ENCODE data around the gene HSCB.
"Not testable (repeated sequence)": the region's sequence is repeated elsewhere in the genome, so short reads cannot be mapped to it uniquely, and the experiment has no call there.

Gene HSCB

DNA sequence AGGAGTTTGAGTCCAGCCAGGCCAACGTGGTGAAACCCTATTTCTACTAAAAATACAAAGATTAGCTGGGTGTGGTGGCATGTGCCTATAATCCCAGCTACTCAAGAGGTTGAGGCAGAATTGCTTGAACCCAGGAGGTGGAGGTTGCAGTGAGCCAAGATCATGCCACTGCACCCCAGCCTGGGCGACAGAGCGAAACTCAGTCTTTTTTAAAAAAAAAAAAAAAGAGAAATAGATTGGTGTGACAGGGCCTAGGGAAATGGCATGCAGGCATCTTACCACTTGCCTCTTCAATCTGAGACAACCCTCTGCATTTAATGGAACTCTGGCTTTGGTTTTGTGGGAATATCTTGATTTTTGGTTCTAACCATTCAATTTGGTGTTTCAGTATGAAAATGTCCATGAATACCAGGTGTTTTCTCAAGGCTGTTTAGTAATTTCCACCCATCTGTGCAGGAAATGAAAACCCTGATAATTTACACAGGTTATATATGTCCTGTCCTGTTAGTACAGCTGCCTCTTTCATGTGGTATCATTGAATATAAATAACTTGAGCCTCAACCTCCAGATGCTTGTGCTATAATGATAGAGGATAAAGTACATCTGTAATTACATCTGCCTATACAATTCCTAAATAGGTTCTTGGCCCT, 50.1 kb downstream of the HSCB start:
- Mint-ChIP-seq H3K4me1 (peaks cover 29% of the 10 kb centered on the region), H3K27ac (no peak overlapping the region), H3K9me3 (no peaks in the 10 kb centered on the region)

DNA sequence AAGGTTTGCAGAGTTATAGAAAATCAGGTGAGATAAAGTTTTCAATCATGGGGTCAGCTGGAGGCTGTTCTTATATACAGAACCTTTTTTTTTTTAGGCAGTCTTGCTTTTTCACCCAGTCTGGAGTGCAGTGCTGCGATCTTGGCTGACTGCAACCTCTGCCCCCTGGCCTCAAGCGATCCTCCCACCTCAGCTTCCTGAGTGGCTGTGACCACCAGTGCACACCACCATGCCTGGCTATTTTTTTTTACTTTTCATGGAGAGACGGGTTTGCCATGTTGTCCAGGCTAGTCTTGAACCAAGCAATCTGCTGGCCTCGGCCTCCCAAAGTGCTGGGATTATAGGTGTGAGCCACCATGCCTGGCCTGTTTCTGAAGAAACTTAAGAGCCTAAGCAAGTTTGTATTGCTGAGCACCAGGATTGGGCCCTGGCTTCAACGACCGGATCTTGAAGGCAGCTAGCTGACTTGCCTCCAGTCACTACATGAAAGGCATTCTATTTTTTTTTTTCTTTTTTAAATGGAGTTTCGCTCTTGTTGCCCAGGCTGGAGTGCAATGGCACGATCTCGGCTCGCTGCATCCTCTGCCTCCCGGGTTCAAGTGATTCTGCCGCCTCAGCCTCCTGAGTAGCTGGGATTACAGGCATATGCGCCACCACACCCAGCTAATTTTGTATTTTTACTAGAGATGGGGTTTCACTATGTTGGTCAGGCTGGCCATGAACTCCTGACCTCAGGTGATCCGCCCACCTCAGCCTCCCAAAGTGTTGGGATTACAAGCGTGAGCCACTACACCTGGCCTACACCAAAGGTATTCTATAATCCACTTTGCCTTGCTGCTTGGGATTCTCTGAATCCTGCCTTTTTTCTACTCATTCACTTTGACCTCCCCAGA, 50.9 kb downstream of the HSCB start:
- H3K4me3 Mint-ChIP-seq = peak overlapping the region; percentile 17
- peaks cover 29% of the 10 kb centered on the region for H3K4me1 Mint-ChIP-seq
- ATAC-seq (ENCODE audit: low read depth) (peak; percentile 19), DNase-seq (ENCODE audit: low spot score in 2 of 2) (no peak)
- H3K27me3 Mint-ChIP-seq = no peaks in the 10 kb centered on the region
- no peaks in the 10 kb centered on the region for H3K9me3 Mint-ChIP-seq
- H3K36me3 Mint-ChIP-seq = peaks cover 21% of the 10 kb centered on the region
- no peak overlapping the region for H3K27ac Mint-ChIP-seq

More for the DNA sequence above, 50.1 kb downstream of the HSCB start:
- ATAC-seq (ENCODE audit: low read depth) (peak; percentile 79), DNase-seq (ENCODE audit: low spot score in 2 of 2) (no peak)
- peak overlapping the region; percentile 17 for H3K4me3 Mint-ChIP-seq
- no peaks in the 10 kb centered on the region for H3K27me3 Mint-ChIP-seq
- H3K36me3 Mint-ChIP-seq = peaks cover 21% of the 10 kb centered on the region

DNA sequence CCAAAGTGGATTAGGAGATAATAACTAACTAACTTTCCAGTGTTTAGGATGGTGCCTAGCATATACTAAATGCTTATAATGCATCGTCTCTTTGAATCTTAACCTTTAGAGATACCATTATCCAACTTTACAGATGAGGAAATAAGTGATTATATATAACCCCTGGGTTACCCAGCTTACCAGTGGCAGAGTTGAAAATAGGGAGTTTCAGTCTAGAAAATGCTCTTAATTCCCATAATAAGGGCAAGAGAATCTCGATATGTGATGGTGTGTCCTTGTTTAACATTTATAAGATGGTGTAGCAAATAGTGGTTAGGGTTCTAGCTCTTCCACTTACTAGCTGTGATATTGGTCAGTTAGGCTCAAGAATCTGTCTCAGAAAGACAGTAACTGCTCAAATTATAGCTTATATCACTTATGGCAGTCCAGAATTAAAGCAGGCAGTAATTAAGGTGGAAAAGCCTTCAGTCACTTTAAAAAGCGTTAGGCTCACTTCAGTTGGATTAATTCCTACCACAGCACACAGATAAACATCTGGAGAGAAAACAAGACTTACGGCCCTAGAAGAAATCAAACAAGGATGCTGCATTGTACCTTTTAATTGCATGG, 52.2 kb downstream of the HSCB start:
- peaks cover 18% of the 10 kb centered on the region for H3K36me3 Mint-ChIP-seq
- H3K27ac Mint-ChIP-seq = no peak overlapping the region
- H3K4me3 Mint-ChIP-seq = no peak overlapping the region
- DNase-seq (ENCODE audit: low spot score in 2 of 2) (no peak), ATAC-seq (ENCODE audit: low read depth) (no peak)
- H3K9me3 Mint-ChIP-seq = no peaks in the 10 kb centered on the region
- peaks cover 27% of the 10 kb centered on the region for H3K4me1 Mint-ChIP-seq
- H3K27me3 Mint-ChIP-seq = no peaks in the 10 kb centered on the region

GRCh38 chr22:28795071-28795693, 53.3 kb downstream of the HSCB start:
- Mint-ChIP-seq H3K4me1 (peaks cover 25% of the 10 kb centered on the region), H3K9me3 (no peaks in the 10 kb centered on the region), H3K27me3 (no peaks in the 10 kb centered on the region), H3K27ac (peak overlapping the region; percentile 20), H3K36me3 (peaks cover 14% of the 10 kb centered on the region), H3K4me3 (no peak overlapping the region)
- ATAC-seq (ENCODE audit: low read depth) (no peak), DNase-seq (ENCODE audit: low spot score in 2 of 2) (no peak)

GRCh38 chr22:28795932-28796856, 54.4 kb downstream of the HSCB start:
- no peak overlapping the region for H3K4me3 Mint-ChIP-seq
- peaks cover 14% of the 10 kb centered on the region for H3K36me3 Mint-ChIP-seq
- no peaks in the 10 kb centered on the region for H3K27me3 Mint-ChIP-seq
- peaks cover 27% of the 10 kb centered on the region for H3K4me1 Mint-ChIP-seq
- DNase-seq (ENCODE audit: low spot score in 2 of 2) = no peak
- no peaks in the 10 kb centered on the region for H3K9me3 Mint-ChIP-seq
- H3K27ac Mint-ChIP-seq = peak overlapping the region; percentile 24
- ATAC-seq (ENCODE audit: low read depth) = no peak

DNA sequence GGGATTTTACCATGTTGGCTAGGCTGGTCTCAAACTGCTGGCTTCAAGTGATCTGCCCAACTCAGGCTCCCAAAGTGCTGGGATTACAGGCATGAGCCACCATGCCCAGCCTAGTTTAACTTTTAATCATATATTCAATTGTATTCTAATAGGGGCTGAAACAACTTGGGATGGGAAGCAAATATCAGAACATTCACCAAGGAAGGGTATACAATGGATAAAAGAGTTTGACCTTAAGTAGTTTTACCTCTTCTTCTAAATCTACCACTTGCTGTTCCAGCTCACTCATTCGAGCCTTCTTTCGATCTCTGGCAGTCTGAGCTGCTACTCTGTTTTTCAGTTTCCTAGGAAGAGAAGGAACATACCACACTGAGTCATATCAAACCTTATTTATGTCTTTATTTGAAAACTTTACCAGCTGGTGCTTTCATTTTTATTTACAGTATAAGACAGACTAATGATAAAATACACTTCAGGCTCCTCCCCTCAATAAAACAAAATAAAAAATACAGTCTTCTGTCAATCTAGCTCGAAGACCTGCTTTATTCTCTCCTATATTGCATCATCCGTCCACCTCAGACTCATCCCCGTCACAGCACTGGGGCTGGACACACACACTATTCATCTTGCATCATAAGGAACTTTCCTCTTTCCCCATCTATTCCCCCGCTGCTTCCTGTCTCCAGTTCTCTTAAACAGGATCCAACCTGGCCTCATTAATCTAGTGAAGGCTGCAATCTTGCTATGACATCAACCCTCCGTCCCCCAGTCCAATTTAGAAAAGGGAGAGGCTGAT, 57.2 kb downstream of the HSCB start:
- Mint-ChIP-seq H3K36me3 (peaks cover 13% of the 10 kb centered on the region), H3K27me3 (no peaks in the 10 kb centered on the region), H3K9me3 (no peaks in the 10 kb centered on the region), H3K4me3 (peak overlapping the region; percentile 95), H3K27ac (peak overlapping the region; percentile 92), H3K4me1 (peaks cover 34% of the 10 kb centered on the region)
- ATAC-seq (ENCODE audit: low read depth) (no peak), DNase-seq (ENCODE audit: low spot score in 2 of 2) (no peak)

GRCh38 chr22:28799606-28800307, 57.9 kb downstream of the HSCB start:
- Mint-ChIP-seq H3K36me3 (peaks cover 10% of the 10 kb centered on the region), H3K4me3 (peak overlapping the region; percentile 95), H3K27me3 (no peaks in the 10 kb centered on the region), H3K27ac (peak overlapping the region; percentile 92), H3K4me1 (peaks cover 34% of the 10 kb centered on the region), H3K9me3 (no peaks in the 10 kb centered on the region)
- ATAC-seq (ENCODE audit: low read depth) (peak; percentile 25), DNase-seq (ENCODE audit: low spot score in 2 of 2) (peak in 1 of 2 donors; percentile 4)

GRCh38 chr22:28800308-28801041, 58.6 kb downstream of the HSCB start, which contains the start of gene XBP1:
Gene XBP1, minus strand, starts transcription at chr22:28800569.
- Mint-ChIP-seq H3K4me3 (peak within 1 kb of the TSS; percentile 95), H3K4me1 (peaks cover 30% of the 10 kb centered on the region), H3K36me3 (peaks cover 5% of the 10 kb centered on the region), H3K27me3 (no peaks in the 10 kb centered on the region), H3K9me3 (no peaks in the 10 kb centered on the region), H3K27ac (peak within 1 kb of the TSS; percentile 92)
- peak; percentile 84 for DNase-seq (ENCODE audit: low spot score in 2 of 2)
- ATAC-seq (ENCODE audit: low read depth) = peak; percentile 94

DNA sequence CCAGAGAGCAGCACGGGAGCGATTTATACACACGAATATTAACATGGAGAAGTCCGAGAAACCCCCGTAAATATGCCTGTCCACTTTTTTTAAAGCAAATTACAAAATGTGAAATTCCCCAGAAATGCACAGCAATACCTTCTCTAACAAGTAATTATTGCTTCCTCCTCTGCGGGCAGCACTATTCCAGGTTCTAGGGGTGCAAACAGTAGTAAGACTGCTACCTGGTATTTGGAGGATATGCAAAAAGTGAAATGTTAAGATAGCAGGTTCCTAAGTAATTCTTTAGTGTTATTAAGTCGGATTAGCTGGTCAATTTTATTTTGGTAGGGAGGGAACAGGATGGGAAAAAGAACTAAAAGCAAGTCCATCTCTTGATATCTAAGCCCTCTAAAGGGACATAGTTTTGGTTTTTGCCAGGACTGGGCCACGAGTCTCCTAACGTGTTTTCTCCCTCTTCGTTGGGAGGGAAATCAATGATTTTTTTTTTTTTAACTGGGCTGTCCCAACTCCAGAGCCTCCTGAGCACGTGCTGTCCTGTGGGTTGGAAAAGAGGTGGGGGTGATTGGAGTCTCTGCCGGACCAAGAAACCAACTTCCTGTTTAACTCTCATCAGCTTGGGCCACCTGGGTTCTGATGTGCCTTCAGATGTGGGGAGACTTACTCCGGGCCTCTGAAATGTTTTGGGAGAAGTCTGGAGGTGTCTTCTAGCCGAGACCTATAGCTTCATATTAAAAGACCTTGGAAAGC, 60.2 kb downstream of the HSCB start:
- Mint-ChIP-seq H3K27ac (peak overlapping the region; percentile 92), H3K4me3 (peak overlapping the region; percentile 64), H3K4me1 (peaks cover 20% of the 10 kb centered on the region), H3K27me3 (no peaks in the 10 kb centered on the region), H3K36me3 (no peaks in the 10 kb centered on the region), H3K9me3 (no peaks in the 10 kb centered on the region)
- DNase-seq (ENCODE audit: low spot score in 2 of 2) (no peak), ATAC-seq (ENCODE audit: low read depth) (no peak)

GRCh38 chr22:28802595-28803123, 60.8 kb downstream of the HSCB start:
- Mint-ChIP-seq H3K4me1 (peaks cover 20% of the 10 kb centered on the region), H3K27ac (peak overlapping the region; percentile 92)

DNA sequence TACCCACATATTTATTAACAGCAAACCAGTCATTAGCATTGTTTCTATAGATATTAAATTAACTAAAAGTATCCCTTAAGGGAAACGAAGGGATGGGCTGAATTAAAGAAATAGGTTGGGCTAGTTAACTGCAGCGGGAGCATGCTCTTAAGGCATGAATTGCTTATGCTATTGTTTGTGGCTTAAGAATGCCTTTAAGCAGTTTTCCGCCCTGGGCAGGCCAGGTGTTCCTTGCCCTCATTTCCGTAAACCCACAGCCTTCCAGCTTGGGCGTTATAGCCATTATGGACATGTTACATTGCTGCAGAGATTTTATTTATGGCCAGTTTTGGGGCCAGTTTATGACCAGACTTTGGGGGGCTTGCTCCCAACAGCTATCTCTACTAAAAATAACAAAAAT, 63.6 kb downstream of the HSCB start:
- DNase-seq (ENCODE audit: low spot score in 2 of 2) = not testable (repeated sequence)

More at GRCh38 chr22:28802595-28803123, 60.8 kb downstream of the HSCB start:
- Mint-ChIP-seq H3K4me3 (no peak overlapping the region), H3K27me3 (no peaks in the 10 kb centered on the region), H3K9me3 (no peaks in the 10 kb centered on the region), H3K36me3 (no peaks in the 10 kb centered on the region)
- no peak for DNase-seq (ENCODE audit: low spot score in 2 of 2)
- no peak for ATAC-seq (ENCODE audit: low read depth)

More for the DNA sequence above, 63.6 kb downstream of the HSCB start:
- H3K27me3 Mint-ChIP-seq; H3K9me3 Mint-ChIP-seq; H3K36me3 Mint-ChIP-seq; ATAC-seq (ENCODE audit: low read depth); H3K27ac Mint-ChIP-seq; H3K4me3 Mint-ChIP-seq: not testable (repeated sequence)
- H3K4me1 Mint-ChIP-seq = peaks cover 14% of the 10 kb centered on the region
